ENCODE results near the gene SLC44A1. TPM values are rescaled to one million over a fixed set of nuclear protein-coding genes. Genes with fewer than 3 reads are reported as not detected.

Gene SLC44A1
- total RNA-seq, 1 donor from 2014 or later: 13.9 TPM

DNA sequence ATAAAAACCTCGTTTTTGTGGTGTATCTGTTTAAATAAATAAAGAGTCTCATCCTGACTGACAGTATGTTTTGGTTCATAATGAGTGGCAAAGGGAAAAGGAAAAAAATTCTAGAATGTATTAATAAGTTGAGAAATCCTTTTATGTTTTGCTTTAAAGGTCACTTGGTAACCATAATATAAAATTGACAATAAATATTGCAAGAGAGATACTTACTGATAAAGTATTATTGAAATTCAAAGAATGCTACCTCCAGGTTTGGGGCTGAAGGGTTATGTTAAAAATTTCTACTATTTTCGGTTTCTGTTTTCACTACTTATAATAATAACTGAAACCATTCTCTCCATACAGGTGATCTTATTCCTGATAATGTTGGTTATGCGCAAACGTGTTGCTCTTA lies 118.0 kb downstream of the SLC44A1 start:
- H3K27ac Mint-ChIP-seq (ENCODE audit: unreplicated experiment): no peak overlapping the region
- no peaks in the 10 kb centered on the region for H3K27me3 Mint-ChIP-seq (ENCODE audit: low read depth)
- H3K9me3 Mint-ChIP-seq: no peaks in the 10 kb centered on the region
- H3K4me1 Mint-ChIP-seq: no peaks in the 10 kb centered on the region
- no peak for TF ChIP-seq CTCF (conservative IDR thresholded peaks at IDR 0.05)
- DNase-seq (ENCODE audit: low read depth, low spot score): no peak
- no peak overlapping the region for H3K4me3 Mint-ChIP-seq
- H3K36me3 Mint-ChIP-seq (ENCODE audit: low read depth): peaks cover 4% of the 10 kb centered on the region

DNA sequence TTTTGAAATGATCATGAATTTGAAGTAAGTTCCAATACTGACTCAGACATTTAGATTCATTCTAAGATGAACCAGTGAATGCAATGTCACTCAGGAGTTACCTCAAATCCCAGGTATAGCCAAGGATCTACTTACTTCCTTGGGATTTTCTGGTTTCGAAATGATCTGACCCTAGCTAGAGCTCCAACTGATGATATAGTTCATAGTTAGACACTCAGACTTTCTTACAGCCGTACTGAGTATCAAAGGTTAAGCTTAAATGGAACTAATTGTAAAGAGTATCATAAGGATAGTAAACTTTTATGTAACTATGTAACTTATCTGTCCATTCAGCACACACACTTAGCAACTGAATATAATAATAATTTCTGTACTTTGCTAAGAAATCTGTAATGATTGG lies 119.4 kb downstream of the SLC44A1 start:
- Mint-ChIP-seq H3K9me3 (no peaks in the 10 kb centered on the region), H3K27ac (ENCODE audit: unreplicated experiment) (no peak overlapping the region), H3K27me3 (ENCODE audit: low read depth) (no peaks in the 10 kb centered on the region), H3K36me3 (ENCODE audit: low read depth) (peaks cover 4% of the 10 kb centered on the region), H3K4me1 (no peaks in the 10 kb centered on the region), H3K4me3 (no peak overlapping the region)
- no peak for DNase-seq (ENCODE audit: low read depth, low spot score)
- no peak for TF ChIP-seq CTCF (conservative IDR thresholded peaks at IDR 0.05)

- no peak for DNase-seq (ENCODE audit: low read depth, low spot score)
- Mint-ChIP-seq H3K27me3 (ENCODE audit: low read depth) (no peaks in the 10 kb centered on the region), H3K9me3 (no peaks in the 10 kb centered on the region), H3K4me1 (no peaks in the 10 kb centered on the region), H3K27ac (ENCODE audit: unreplicated experiment) (no peak overlapping the region), H3K36me3 (ENCODE audit: low read depth) (peaks cover 3% of the 10 kb centered on the region), H3K4me3 (no peak overlapping the region)
- TF ChIP-seq CTCF (conservative IDR thresholded peaks at IDR 0.05): no peak
Observed at GRCh38 chr9:105369911-105370310, 125.5 kb downstream of the SLC44A1 start.

- DNase-seq (ENCODE audit: low read depth, low spot score): no peak
- Mint-ChIP-seq H3K4me3 (no peak overlapping the region), H3K27ac (ENCODE audit: unreplicated experiment) (no peak overlapping the region), H3K4me1 (no peaks in the 10 kb centered on the region), H3K9me3 (no peaks in the 10 kb centered on the region), H3K27me3 (ENCODE audit: low read depth) (no peaks in the 10 kb centered on the region), H3K36me3 (ENCODE audit: low read depth) (peaks cover 3% of the 10 kb centered on the region)
- no peak for TF ChIP-seq CTCF (conservative IDR thresholded peaks at IDR 0.05)
Observed at GRCh38 chr9:105373723-105374122, 129.3 kb downstream of the SLC44A1 start.

- Mint-ChIP-seq H3K27ac (ENCODE audit: unreplicated experiment) (no peak overlapping the region), H3K27me3 (ENCODE audit: low read depth) (no peaks in the 10 kb centered on the region), H3K4me1 (no peaks in the 10 kb centered on the region), H3K36me3 (ENCODE audit: low read depth) (peaks cover 3% of the 10 kb centered on the region), H3K9me3 (no peaks in the 10 kb centered on the region), H3K4me3 (no peak overlapping the region)
- DNase-seq (ENCODE audit: low read depth, low spot score): no peak
- TF ChIP-seq CTCF (conservative IDR thresholded peaks at IDR 0.05): no peak
Observed at GRCh38 chr9:105375323-105375722, 130.9 kb downstream of the SLC44A1 start.

DNA sequence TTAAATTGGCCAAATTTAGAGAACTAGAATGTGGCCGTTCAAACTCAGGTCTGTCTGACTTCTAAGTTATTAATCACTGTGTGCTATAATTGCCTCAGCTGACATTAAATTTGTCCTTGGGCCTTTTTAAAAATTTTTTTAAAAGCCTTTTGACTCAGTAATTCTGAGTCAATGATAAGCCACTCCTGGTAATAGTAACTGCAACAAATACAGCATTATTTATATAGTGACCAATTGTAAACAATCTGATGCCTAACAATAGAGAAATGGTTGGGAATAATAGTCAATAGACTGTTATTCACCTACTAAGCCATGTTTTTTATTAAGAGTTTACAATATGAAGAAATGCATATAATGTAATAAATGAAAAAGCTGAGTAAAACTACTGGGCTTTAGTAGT lies 132.4 kb downstream of the SLC44A1 start:
- no peaks in the 10 kb centered on the region for H3K9me3 Mint-ChIP-seq

More for the DNA sequence above, 132.4 kb downstream of the SLC44A1 start:
- H3K27me3 Mint-ChIP-seq (ENCODE audit: low read depth): no peaks in the 10 kb centered on the region
- TF ChIP-seq CTCF (conservative IDR thresholded peaks at IDR 0.05): no peak
- no peak overlapping the region for H3K4me3 Mint-ChIP-seq
- DNase-seq (ENCODE audit: low read depth, low spot score): no peak
- no peak overlapping the region for H3K27ac Mint-ChIP-seq (ENCODE audit: unreplicated experiment)
- H3K4me1 Mint-ChIP-seq: no peaks in the 10 kb centered on the region
- H3K36me3 Mint-ChIP-seq (ENCODE audit: low read depth): no peaks in the 10 kb centered on the region
